GM21423 (cell line): ENCODE results near the gene METAP1D.

Source experiments
- ATAC-seq: cut with Tn5 transposase; IDR thresholded peaks from one replicate; pipeline ENCODE4 v1.9.1; 2021; ENCODE audit warnings: mild to moderate bottlenecking, moderate library complexity; ENCODE audit not compliant: unreplicated experiment

METAP1D gene

DNA sequence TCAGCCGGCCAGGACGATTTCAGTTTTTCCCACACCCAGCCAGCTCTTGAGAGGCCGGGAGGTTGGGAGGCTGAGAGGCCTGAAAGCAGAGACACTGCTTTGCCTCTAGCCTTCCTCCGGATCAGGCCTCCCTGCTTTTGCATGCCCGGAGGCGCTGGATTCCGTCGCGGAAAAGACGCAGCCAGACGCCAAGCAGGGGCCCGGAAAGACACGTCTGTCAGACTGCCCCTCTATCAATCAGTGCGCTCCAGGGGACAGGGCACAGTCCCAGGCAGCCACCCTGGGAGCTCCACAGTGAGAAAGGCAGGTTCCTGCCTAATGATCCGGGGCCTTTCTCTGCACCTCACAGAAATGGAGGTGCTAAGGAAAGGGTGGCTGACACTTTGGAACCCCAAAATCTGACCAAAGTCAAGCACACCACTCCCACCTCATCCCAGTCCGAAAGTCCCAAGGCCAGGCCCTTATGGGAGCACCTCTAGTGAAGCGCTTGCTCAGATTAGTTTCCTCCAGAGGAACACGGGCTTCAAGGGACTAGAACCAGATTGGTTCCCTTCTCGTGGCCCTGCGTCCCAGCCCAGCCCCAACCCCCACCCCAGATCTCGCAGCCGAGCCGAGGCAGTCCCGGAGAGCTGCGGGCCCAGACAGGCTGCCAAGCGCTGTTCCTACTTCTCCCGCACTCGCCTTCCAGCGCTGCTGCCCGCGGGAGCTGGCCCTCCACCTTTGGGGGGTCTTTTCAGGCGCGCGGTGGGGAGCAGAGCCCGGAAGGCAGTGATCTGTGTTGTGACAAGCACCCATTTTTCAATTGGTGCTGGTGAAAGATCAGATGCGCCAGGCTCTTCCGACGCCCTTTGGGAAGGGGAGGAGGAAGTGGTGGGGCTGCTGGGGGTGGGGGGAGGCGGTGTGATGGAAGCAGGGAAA is 90.5 kb downstream of the METAP1D start:
- ATAC-seq = no peak

DNA sequence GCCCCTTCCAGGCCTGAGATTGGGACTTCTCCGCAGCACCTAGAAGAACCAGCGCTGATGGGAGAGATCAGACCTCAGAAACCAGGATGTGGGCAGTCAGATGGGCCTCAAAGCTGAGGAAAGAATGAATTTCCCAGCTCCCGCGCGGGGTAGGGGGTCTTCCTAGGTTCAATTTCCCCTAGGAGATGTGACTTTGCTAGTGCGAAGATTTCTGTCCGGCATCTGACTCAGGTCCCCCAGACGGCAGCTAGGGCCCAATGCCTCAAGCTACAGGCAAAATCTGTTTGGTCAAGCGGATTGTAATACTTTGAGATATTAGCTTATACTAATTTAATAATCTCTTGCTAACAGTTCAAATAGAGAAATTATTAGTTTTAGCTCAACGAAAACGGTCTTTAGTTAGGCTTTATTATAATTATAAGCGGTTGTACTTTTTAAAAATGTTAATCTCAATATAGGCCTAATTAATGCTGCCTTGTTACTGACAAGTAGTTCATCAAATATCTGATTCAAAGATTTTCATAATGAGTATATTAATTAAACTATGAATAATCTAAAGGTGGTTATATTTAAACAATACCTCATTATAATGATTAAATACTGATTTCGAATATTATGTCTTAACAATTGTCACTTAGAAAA is 91.4 kb downstream of the METAP1D start:
- ATAC-seq = no peak

DNA sequence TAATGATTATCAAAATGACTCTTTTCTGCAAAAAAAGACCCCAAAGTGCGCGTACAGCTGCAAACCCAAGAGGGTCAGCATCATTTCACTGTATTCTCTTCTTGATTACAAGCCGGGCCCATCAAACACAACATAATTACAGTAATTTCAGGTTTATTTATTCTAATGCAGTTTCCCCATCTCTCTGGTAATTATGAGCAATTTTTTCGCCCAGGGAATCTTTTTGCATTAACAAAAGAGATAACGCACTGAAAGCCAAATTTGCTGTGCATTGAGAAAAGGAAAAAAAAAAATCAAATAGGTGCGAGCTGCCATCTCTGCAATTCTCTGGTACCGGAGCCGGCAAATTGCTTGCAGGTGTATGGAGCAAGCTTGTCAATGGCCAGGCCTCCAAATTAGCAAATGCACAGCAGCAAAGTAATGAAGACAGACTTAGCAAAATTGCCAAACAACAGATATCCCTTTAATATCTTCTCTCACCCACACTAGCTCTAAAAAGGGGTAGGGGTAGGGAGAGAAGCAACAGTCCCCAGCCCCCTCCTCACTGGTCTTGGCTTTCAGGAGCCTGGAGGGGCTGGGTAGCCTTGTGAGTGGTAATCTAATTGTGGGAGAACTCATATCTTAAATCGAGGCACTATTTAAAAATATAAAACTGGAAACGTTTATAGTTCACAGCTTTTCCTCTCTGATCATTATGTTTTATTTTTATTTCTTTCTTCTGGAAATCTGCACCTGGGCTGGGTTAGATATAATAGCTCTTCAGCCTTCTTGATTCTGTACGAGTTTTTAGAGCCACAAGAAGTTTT is 92.2 kb downstream of the METAP1D start:
- ATAC-seq = no peak

DNA sequence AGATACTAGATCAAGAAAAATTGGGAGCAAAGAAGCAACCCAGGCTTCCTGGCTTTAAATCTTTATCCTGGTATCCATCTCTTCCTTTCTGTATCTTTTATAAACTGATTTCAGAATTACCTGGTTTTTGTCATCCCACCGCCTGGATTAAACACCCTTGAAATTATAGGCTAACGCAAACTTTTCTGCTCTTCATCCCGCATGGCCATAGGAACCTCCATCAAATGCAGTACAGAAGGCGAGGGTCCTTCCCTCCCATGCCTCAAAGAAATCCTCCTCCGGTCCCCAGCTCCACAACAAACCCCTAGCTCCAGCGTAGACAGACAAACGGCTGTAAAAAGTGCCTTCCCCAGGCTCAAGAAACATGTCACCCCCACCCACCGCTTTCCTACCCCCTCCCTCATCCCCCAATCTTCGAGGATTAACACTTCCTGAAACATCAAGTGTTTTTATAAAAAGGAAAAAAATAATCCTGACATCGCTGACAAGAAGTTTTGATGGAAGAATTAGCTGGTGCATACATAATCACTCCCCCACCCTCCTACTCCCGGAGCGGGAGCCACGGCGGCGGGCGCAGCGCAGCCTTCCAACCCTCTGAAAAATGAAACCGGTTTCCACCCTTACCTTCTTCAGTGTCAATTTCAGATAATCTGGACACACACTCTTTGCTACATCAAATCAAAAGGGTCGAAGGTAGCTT is 93.1 kb downstream of the METAP1D start:
- no peak for ATAC-seq

DNA sequence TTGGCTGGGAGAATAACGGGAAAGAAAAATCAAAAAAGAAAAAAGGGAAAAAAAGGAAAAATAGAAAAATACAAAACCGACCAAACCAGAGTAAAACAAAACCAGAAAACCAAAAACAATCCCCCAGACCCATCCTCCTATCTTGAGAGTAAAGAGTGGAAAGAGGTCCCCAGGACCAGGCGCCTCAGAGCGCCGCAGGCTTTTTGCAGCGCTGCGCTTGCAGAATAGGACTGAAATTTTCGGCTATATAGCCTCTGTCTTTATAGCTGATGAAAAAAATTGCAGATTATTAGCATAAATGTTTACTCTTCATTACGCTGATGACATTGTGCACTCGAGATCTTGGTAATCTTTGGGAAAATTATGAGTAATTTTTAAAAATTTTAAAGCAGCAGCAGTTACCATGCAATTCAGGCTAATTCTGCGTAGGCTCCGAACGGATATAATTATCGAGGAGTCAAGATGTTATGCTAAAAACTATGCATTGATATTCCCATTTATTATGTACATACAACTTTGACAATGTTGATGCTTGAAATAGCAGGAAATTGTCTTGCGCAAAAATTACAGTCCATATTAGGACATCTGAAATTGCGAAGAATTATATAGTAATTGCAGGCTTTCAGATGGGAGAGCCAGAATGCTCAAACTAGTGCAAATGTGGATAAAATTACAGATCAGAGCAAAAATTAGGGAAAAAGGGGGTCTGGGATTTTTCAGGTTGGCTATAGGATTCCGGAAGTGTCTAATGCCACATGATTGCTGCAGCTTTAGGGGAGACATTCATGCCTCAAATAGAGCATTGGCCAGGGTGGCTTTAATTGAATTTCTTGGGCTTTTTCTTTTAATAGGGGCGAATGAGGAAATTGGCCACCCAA is 93.9 kb downstream of the METAP1D start:
- ATAC-seq = no peak

GRCh38 chr2:172094294-172095145 is 94.8 kb downstream of the METAP1D start:
- ATAC-seq = no peak

DNA sequence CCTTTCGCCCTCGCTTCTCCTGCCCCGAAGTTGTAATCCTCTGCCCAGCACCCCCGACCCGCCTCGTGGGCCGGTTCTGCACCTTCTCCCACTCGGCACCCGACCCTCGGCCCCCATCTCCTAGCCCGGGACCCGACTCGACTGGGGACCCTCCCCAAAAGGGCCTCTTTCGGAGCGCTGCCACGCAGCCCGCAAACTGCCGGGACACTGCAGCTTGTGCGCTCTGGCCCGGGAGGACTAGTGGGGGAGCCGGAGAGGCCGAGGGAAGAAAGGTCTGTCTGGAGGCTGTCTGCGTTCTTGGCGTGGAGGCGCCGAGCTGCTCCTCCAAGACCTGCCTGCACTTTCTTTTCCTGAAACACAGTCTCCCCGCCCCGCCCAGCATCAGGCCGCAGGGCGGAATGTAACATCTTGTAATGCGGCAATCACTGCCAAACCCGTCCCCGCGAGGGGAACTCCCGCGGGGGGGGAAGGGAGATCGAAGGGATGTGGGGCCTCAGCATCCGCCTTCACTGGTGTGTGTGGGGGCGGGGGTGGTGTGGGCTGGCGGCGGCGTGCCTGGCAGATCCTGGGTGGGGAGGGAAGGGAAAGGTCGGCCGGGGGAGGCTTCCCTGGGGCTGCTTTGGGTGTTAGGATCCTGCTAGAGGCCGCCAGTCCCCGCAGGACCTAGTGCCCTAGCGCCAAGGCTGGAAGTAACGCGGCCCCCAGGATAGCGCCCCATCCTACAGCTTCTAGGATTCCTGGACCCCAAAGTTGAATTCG is 95.6 kb downstream of the METAP1D start:
- ATAC-seq = no peak

GRCh38 chr2:172095905-172096625 is 96.3 kb downstream of the METAP1D start:
- no peak for ATAC-seq

DNA sequence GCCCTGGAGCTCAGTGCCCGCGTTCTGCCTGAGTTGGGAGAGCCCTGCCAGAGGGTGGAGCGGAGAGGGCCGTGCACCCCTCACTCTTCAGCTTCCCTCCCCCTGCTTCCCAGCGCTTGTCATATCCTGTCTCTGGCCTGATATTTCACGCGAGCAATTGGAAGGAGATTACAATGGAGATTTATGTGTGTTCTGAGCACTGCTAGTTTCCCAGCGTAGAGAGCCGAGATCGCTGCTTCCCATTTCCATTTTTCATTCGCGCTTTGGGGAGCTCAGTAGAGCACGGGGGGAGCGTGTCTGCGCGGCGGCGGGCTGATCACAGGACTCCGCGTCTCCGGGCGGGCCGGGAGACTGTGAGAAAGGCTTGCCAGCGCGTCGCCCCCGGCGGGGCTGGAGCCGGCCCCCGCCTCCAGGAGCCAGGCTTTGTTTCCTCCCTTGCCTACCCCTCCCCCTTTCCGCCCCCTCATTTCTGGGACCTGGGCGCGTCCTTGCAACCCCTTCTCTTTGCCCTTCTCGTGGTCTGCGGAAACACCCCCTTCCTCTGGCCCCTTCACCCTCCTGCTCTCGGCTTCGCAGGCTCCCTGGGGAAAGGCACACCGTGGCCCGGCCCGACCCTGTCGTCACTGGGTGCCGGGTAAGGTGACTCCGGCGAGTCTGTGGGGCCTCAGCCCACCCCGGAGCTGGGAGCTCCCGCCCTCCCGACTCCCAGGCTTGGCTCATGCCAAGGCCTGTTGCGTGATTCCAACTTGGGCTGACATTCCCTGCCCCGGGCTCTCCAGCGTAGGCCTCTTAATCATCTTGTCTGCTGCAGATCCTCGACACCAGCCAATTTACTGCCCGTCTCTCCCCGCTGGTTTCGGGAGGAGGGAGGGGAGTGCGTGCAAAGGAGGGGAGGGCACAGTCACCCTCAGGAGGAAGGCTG is 97.1 kb downstream of the METAP1D start:
- no peak for ATAC-seq

GRCh38 chr2:172097557-172098131 is 97.9 kb downstream of the METAP1D start:
- ATAC-seq = no peak

DNA sequence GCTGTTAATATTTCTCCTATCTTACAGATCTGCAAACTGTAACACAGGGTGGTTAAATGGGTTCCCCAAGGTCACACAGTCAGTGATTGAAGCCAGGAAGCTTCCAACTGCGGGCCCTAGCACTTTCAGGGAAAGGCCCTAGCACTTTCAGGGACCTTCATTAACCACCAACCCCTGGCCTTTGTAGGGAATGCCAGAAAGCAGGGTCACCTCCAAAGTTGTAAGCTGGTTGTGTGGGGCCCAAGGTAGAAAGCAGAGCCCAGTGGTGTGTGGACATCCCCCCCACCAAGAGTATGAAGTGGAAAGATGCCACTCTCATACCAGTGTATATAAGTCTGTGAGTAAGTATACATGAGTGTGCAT is 98.5 kb downstream of the METAP1D start:
- ATAC-seq = no peak

DNA sequence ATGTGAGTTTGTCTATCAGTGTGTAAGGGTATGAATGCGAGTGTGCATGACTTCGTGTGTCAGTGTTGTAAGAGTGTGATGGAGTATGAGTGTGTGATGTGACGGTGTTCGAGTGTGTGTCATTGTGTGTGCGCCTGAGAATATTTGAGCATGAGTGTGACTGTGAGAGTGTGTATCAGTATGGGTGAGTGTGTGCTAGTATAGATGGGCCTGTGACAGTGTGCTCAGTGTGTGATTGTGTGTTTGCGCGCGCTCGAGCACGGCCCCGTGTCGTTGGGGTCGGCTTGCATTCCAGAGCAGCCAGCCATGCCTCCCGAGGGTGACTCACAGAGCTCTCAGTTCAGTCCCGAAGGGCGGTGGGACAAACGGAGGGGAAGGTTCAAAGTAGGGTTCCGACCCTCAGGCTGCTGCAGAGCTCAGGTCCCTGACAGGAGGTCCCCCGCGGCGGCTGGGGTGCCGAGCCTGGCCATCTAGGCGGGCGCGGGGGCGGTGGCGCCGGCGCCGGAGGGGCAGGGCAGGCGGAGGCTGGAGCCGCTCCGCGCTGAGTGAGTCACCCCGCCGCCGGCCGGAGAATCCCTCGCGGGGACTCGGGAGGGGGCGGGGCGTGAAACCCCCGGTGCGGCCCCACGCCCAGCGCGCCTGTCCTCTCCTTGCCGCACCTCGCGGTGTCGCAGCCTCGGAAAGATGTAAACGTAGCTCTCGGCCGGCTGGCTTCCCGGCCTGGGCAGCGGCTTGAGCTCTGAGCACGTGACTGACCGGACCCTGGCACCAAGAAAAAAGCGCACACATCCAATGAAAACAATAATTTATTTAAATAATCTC is 99.1 kb downstream of the METAP1D start:
- no peak for ATAC-seq

DNA sequence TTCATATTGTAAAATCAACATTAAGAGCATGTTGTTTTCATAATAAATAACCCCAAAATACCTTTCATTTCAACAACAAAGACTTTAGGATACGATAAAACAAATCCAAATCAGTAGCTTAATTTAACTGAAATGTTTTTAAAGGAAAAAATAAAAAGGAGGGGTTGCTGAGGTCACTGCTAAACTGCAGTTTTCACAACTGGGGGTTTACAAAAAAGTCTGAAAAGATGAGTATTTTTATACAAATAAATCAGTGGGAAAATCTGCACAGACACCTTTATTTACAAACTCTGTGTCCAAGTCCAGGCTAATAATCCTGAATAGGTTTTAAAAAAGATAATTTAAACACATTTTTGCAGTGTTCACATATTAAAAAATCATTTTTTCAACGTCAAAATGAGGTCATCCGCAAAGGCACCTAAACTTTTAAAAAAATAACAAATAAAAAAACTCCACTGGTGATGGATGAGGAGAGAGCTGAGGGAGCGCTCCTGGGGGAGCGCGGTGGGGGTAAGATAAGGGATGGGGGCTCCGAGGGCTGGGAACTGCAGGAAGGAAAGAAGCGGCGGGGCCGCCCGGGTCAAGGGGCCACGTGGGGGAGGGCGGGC is 99.8 kb downstream of the METAP1D start:
- no peak for ATAC-seq

GRCh38 chr2:172100080-172100934 is 100.6 kb downstream of the METAP1D start:
- ATAC-seq = no peak
